Type B pancreatic cell (in vitro differentiated cells): ENCODE measurements around the gene EPAS1. TPM values are rescaled to one million over a fixed set of nuclear protein-coding genes. Genes with fewer than 3 reads are reported as not detected.

Source experiments
- DNase-seq: peaks from one replicate; pipeline ENCODE4 v3.0.0; 2021; ENCODE audit warnings: mixed read lengths; ENCODE audit not compliant: unreplicated experiment; ENCODE audit errors: extremely low spot score
- H3K27ac Mint-ChIP-seq: 2 replicates; pipeline ENCODE4 v1.8.0; 2021; ENCODE audit warnings: mild to moderate bottlenecking, mixed read lengths
- H3K27me3 Mint-ChIP-seq: 2 replicates; pipeline ENCODE4 v1.8.0; 2021; ENCODE audit warnings: mixed read lengths
- H3K36me3 Mint-ChIP-seq: 2 replicates; pipeline ENCODE4 v1.8.0; 2021; ENCODE audit warnings: mixed read lengths
- H3K4me1 Mint-ChIP-seq: one replicate; pipeline ENCODE4 v1.8.0; 2021; ENCODE audit warnings: mixed read lengths; ENCODE audit not compliant: unreplicated experiment
- H3K4me3 Mint-ChIP-seq: 2 replicates; pipeline ENCODE4 v1.8.0; 2021; ENCODE audit warnings: mild to moderate bottlenecking, mixed read lengths
- H3K9me3 Mint-ChIP-seq: 2 replicates; pipeline ENCODE4 v1.8.0; 2021; ENCODE audit warnings: mixed read lengths
- total RNA-seq: library from RNA; stranded (reverse); gene quantifications from 2 replicates; pipeline ENCODE4 v1.2.1, GENCODE V29; 2021; ENCODE audit warnings: low replicate concordance
- TF ChIP-seq, protein P1 (sequence below): fragments of 200-600 bp; sonication (generic); conservative IDR thresholded peaks from 2 replicates; pipeline ENCODE4 v1.5.0; 2021; ENCODE audit warnings: antibody characterized with exemption, mild to moderate bottlenecking

The EPAS1 gene
- total RNA-seq, 1 donor from 2014 or later: 59.8 TPM

DNA sequence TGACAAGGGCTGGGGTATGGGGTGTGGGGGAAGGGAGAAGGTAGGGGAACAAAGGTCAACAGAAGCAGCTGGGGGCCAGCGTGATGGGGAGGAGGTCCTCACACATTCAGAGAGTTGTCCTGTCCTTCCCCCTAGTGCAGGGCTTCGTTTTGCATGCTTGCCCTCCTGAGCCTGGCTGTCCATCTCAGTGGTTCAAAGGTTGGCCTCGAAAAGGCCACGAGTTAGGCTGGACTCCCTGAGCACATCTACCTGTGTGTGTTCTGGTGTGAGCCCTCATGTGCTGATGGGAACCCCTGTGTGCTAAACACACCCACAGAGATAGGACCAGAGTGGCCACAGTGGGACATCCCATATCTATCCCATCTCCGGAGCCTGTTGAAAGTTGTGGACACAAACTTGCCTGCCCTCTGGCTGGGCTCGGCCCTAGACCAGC, 51.9 kb downstream of the EPAS1 start:
- TF ChIP-seq, protein P1, sequence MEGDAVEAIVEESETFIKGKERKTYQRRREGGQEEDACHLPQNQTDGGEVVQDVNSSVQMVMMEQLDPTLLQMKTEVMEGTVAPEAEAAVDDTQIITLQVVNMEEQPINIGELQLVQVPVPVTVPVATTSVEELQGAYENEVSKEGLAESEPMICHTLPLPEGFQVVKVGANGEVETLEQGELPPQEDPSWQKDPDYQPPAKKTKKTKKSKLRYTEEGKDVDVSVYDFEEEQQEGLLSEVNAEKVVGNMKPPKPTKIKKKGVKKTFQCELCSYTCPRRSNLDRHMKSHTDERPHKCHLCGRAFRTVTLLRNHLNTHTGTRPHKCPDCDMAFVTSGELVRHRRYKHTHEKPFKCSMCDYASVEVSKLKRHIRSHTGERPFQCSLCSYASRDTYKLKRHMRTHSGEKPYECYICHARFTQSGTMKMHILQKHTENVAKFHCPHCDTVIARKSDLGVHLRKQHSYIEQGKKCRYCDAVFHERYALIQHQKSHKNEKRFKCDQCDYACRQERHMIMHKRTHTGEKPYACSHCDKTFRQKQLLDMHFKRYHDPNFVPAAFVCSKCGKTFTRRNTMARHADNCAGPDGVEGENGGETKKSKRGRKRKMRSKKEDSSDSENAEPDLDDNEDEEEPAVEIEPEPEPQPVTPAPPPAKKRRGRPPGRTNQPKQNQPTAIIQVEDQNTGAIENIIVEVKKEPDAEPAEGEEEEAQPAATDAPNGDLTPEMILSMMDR: no peak
- DNase-seq: no peak
- no peak overlapping the region for H3K27ac Mint-ChIP-seq
- no peaks in the 10 kb centered on the region for H3K9me3 Mint-ChIP-seq
- H3K36me3 Mint-ChIP-seq: peaks cover 11% of the 10 kb centered on the region
- no peak overlapping the region for H3K4me3 Mint-ChIP-seq
- no peaks in the 10 kb centered on the region for H3K4me1 Mint-ChIP-seq
- H3K27me3 Mint-ChIP-seq: no peaks in the 10 kb centered on the region

GRCh38 chr2:46350029-46350689, 53.0 kb downstream of the EPAS1 start:
- DNase-seq: no peak
- H3K36me3 Mint-ChIP-seq: peaks cover 11% of the 10 kb centered on the region
- H3K4me3 Mint-ChIP-seq: no peak overlapping the region
- no peaks in the 10 kb centered on the region for H3K4me1 Mint-ChIP-seq
- no peaks in the 10 kb centered on the region for H3K27me3 Mint-ChIP-seq
- TF ChIP-seq, protein P1: no peak
- H3K27ac Mint-ChIP-seq: no peak overlapping the region
- H3K9me3 Mint-ChIP-seq: no peaks in the 10 kb centered on the region

DNA sequence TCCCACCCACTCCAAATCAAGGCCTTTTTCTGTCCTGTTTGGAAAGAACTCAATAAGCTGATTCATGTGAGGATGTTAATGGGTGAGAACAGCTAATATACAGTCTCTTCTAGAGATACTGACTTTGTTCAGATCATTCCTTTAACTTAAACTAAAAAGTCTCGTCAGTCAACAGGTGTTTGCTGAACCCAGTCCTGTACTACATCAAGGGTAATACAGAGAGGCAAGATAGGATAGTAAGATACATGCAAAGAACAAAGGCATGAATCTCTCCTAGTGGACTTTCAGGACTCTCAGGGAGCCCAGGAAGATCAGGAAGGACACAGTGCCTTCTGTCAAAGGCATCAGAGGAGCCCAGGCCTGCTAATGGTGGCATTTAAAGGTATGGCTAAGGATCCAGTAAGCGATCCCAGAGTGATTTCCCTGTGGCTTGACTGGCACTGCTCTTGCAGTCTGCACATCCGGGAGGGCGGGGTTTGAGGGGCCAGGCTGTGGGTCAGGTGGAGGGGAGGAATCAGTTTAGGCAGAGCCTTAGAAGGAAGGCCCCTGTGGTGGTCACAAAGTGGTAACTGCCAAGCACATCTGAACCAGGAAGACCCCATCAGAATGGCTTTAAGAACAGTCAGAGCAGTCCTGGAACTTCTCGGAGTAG, 54.0 kb downstream of the EPAS1 start:
- Mint-ChIP-seq H3K4me3 (no peak overlapping the region), H3K36me3 (peaks cover 11% of the 10 kb centered on the region), H3K27ac (no peak overlapping the region), H3K27me3 (no peaks in the 10 kb centered on the region), H3K9me3 (no peaks in the 10 kb centered on the region), H3K4me1 (no peaks in the 10 kb centered on the region)
- DNase-seq: no peak
- TF ChIP-seq, protein P1: no peak

DNA sequence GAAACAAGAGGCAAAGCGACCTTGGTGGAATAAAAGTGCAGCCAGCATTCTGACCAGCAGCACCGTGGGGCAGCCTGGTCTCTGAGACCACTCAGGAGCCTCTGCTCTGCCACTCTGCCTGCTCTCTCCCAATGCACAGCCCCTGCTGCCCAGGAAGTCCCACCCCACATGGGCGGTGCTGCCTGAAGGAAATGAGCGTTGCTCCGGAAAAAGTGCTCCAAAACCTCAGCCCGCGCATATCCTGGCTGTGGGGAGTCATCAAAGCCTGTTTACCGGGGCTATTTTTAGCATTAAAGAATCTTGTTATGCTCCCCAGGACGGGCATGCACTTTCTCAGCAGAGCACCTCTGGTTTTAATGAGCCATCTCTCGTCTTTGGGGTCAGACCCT, 54.5 kb downstream of the EPAS1 start:
- no peaks in the 10 kb centered on the region for H3K27me3 Mint-ChIP-seq

DNA sequence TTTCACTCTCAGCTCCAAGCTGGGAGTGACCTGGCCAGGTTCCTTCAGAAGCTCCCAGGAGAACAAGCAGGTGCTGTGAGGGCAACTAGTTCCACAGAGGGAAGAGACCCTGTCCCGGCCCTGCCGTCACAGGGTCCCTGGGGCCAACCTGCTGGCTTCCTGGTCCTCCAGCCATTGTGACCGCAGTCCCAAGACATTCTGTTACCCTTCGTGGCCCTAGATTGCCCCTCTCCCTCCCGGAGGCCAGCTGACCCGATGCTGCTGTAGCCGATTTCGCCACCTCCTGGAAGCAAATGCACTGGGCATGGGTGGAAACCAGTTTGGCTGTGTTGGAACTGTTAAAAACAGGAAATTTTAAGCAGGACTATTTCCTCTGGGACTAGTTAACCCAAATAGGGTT, 55.4 kb downstream of the EPAS1 start:
- no peak for DNase-seq
- H3K9me3 Mint-ChIP-seq: no peaks in the 10 kb centered on the region
- peaks cover 18% of the 10 kb centered on the region for H3K36me3 Mint-ChIP-seq
- no peaks in the 10 kb centered on the region for H3K27me3 Mint-ChIP-seq
- no peaks in the 10 kb centered on the region for H3K4me1 Mint-ChIP-seq
- no peak overlapping the region for H3K4me3 Mint-ChIP-seq
- no peak overlapping the region for H3K27ac Mint-ChIP-seq
- TF ChIP-seq, protein P1: no peak

More for the DNA sequence above, 54.5 kb downstream of the EPAS1 start:
- Mint-ChIP-seq H3K36me3 (peaks cover 16% of the 10 kb centered on the region), H3K4me1 (no peaks in the 10 kb centered on the region), H3K9me3 (no peaks in the 10 kb centered on the region), H3K4me3 (no peak overlapping the region), H3K27ac (no peak overlapping the region)
- DNase-seq: no peak
- TF ChIP-seq, protein P1: no peak
